Frontal cortex (tissue), 4 donors: ENCODE results near the gene CDCA7L. TPM values are rescaled to one million over a fixed set of nuclear protein-coding genes. Genes with fewer than 3 reads are reported as not detected.
A peak's percentile ranks its signal among the peaks of the same experiment; 100 is the strongest.

Source experiments
- DNase-seq, 2 donors: peaks; one replicate each; pipeline ENCODE4 v3.0.0; 2012; ENCODE audit warnings: low spot score in 2 of 2
- FAIRE-seq: peaks from 2 replicates; lab custom pipeline; 2012; peaks lifted over from hg19 to GRCh38; lab: Jason Lieb, UNC
- total RNA-seq: library from RNA; depleted of rRNA; stranded (reverse); fragments of >200 nt; gene quantifications from one replicate; pipeline ENCODE4 v1.2.3, GENCODE V29; 2014
- donor health status: control.
- donor health status: control.
- donor health status: control.

CDCA7L gene
- 31.4 TPM for total RNA-seq

- DNase-seq = peak; percentile 75 to 77
- FAIRE-seq = no peak
These were observed at the start of gene CDCA7L for GRCh38 chr7:21945454-21946221. Gene CDCA7L, minus strand, starts transcription at chr7:21945899. Its CDS starts 95 bp downstream, at chr7:21945804.

GRCh38 chr7:21986096-21986495, 40.4 kb upstream of the CDCA7L start:
- FAIRE-seq = no peak
- no peak for DNase-seq

- no peak for FAIRE-seq
- no peak for DNase-seq
These were observed 38.3 kb upstream of the CDCA7L start for GRCh38 chr7:21984042-21984441.

GRCh38 chr7:21983056-21983455, 37.4 kb upstream of the CDCA7L start:
- no peak for FAIRE-seq
- DNase-seq = no peak

GRCh38 chr7:21981524-21981923, 35.8 kb upstream of the CDCA7L start:
- FAIRE-seq (no peak), DNase-seq (no peak)

GRCh38 chr7:21980926-21981500, 35.3 kb upstream of the CDCA7L start:
- no peak for FAIRE-seq

GRCh38 chr7:21972397-21972784, 26.7 kb upstream of the CDCA7L start:
- DNase-seq (no peak), FAIRE-seq (no peak)

More at GRCh38 chr7:21980926-21981500, 35.3 kb upstream of the CDCA7L start:
- DNase-seq = no peak

- DNase-seq (no peak), FAIRE-seq (no peak)
These were observed 26.2 kb upstream of the CDCA7L start for GRCh38 chr7:21971780-21972396.

- DNase-seq (no peak), FAIRE-seq (no peak)
These were observed 24.1 kb upstream of the CDCA7L start for GRCh38 chr7:21969822-21970221.

GRCh38 chr7:21967598-21968003, 21.9 kb upstream of the CDCA7L start:
- DNase-seq = no peak
- FAIRE-seq = no peak

GRCh38 chr7:21966271-21966670, 20.6 kb upstream of the CDCA7L start:
- no peak for FAIRE-seq
- no peak for DNase-seq

- no peak for DNase-seq
- FAIRE-seq = no peak
These were observed 19.6 kb upstream of the CDCA7L start for GRCh38 chr7:21965291-21965690.

- FAIRE-seq (no peak), DNase-seq (no peak)
These were observed 17.0 kb upstream of the CDCA7L start for GRCh38 chr7:21962677-21963076.

GRCh38 chr7:21960922-21961321, 15.2 kb upstream of the CDCA7L start:
- DNase-seq (no peak), FAIRE-seq (no peak)

GRCh38 chr7:21959387-21959776, 13.7 kb upstream of the CDCA7L start:
- FAIRE-seq = no peak
- DNase-seq = no peak

GRCh38 chr7:21953781-21954180, 8.1 kb upstream of the CDCA7L start:
- FAIRE-seq = no peak
- no peak for DNase-seq

GRCh38 chr7:21948887-21949540, 3.3 kb upstream of the CDCA7L start:
- DNase-seq = no peak
- FAIRE-seq = no peak

- DNase-seq (no peak), FAIRE-seq (no peak)
These were observed 2.7 kb upstream of the CDCA7L start for GRCh38 chr7:21948364-21948763.

- FAIRE-seq = no peak
These were observed 2.2 kb upstream of the CDCA7L start for GRCh38 chr7:21947946-21948345.

GRCh38 chr7:21947056-21947455, 1.4 kb upstream of the CDCA7L start:
- no peak for DNase-seq
- no peak for FAIRE-seq

More at GRCh38 chr7:21947946-21948345, 2.2 kb upstream of the CDCA7L start:
- no peak for DNase-seq
